Measurements from ENCODE around the gene EMID1. TPM values are rescaled to one million over a fixed set of nuclear protein-coding genes. Genes with fewer than 3 reads are reported as not detected.
"Not testable (repeated sequence)": the region's sequence is repeated elsewhere in the genome, so short reads cannot be mapped to it uniquely, and the experiment has no call there.

The EMID1 gene
- total RNA-seq, 2 donors from 2014 or later, result 0.33 to 0.51 TPM

DNA sequence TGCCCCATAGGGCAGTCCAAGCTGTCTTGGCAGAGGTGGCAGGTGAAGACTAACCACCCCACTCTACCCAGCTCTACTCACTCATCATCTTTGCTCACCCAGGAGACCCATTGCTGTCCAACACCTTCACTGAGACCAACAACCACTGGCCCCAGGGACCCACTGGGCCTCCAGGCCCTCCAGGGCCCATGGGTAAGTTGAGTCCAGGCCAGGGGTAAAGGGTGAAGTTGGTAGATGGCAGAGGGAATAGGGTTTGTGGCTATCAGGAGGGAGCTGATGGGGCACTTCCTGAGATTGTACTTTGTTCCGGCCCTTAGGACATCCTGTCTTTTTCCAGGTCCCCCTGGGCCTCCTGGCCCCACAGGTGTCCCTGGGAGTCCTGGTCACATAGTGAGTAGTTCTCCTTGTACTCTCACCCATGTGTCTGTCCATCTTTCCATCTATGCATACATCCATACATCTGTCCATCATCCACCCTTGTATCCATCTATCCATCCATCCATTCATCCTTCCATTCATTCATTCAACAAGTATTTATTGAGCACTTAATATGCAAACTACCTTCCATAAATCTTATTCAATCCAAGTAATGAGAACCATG, 27.7 kb downstream of the EMID1 start:
- Histone ChIP-seq H3K27me3 (no peaks in the 10 kb centered on the region), H3K4me3 (no peak overlapping the region), H3K27ac (no peak overlapping the region), H3K9me3 (no peaks in the 10 kb centered on the region), H3K36me3 (no peaks in the 10 kb centered on the region), H3K4me1 (peaks cover 0 to 6% of the 10 kb centered on the region in 2 donors)
- TF ChIP-seq, protein P1, sequence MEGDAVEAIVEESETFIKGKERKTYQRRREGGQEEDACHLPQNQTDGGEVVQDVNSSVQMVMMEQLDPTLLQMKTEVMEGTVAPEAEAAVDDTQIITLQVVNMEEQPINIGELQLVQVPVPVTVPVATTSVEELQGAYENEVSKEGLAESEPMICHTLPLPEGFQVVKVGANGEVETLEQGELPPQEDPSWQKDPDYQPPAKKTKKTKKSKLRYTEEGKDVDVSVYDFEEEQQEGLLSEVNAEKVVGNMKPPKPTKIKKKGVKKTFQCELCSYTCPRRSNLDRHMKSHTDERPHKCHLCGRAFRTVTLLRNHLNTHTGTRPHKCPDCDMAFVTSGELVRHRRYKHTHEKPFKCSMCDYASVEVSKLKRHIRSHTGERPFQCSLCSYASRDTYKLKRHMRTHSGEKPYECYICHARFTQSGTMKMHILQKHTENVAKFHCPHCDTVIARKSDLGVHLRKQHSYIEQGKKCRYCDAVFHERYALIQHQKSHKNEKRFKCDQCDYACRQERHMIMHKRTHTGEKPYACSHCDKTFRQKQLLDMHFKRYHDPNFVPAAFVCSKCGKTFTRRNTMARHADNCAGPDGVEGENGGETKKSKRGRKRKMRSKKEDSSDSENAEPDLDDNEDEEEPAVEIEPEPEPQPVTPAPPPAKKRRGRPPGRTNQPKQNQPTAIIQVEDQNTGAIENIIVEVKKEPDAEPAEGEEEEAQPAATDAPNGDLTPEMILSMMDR (IDR thresholded peaks at IDR 0.05), result no peak
- no peak for DNase-seq (ENCODE audit: low spot score)

DNA sequence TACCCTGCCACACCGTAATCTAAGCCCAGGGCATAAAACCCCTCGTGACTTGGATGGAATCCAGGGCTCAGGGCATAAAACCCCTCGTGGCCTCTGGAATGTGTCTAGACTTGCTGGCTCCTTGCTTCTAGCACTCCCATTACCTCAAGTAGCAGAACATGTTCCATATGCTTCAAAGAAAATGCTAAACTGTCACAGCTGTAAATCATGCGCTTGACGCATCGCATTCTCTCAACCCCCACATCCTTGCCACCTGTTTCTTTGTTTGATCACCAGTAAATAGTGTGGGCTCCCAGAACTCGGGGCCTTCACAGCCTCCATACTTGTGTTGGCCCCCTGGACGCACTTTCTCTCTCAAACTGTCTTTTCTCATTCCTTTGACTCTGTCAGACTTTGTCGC, 34.8 kb downstream of the EMID1 start:
- not testable (repeated sequence) for H3K36me3 ChIP-seq; DNase-seq (ENCODE audit: low spot score); H3K27me3 ChIP-seq; H3K27ac ChIP-seq; H3K4me3 ChIP-seq; H3K4me1 ChIP-seq
- peaks cover 0 to 25% of the 10 kb centered on the region in 2 donors for H3K9me3 ChIP-seq

DNA sequence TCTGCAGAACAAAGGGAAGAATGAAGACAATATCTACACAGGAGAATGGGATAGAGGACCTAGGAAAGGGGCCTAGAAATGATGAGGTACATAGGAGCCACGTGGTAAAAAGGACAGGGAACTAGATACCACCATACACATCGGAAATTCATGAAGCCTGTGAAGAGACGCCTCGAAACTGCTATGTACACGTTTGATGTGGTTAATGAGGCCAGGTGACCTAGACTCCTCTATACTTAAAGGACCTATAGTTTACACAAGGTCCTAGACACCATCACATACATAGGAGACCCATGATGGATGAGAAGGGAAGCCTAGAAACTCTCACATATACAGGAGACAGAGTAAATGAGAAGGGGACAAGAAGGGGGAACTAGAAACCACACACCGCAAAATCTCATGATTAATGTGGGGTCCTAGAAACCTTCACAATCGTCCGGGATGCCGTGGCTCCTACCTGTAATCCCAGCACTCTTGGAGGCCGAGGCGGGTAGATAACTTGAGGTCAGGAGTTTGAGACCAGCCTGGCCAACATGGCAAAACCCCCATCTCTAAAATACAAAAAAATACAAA, 38.3 kb downstream of the EMID1 start:
- no peaks in the 10 kb centered on the region for H3K36me3 ChIP-seq
- TF ChIP-seq, protein P1 (IDR thresholded peaks at IDR 0.05), result no peak
- no peak for DNase-seq (ENCODE audit: low spot score)
- H3K27ac ChIP-seq, result no peak overlapping the region
- no peaks in the 10 kb centered on the region for H3K27me3 ChIP-seq
- peaks cover 0 to 25% of the 10 kb centered on the region in 2 donors for H3K9me3 ChIP-seq
- no peaks in the 10 kb centered on the region for H3K4me1 ChIP-seq
- H3K4me3 ChIP-seq, result no peak overlapping the region

DNA sequence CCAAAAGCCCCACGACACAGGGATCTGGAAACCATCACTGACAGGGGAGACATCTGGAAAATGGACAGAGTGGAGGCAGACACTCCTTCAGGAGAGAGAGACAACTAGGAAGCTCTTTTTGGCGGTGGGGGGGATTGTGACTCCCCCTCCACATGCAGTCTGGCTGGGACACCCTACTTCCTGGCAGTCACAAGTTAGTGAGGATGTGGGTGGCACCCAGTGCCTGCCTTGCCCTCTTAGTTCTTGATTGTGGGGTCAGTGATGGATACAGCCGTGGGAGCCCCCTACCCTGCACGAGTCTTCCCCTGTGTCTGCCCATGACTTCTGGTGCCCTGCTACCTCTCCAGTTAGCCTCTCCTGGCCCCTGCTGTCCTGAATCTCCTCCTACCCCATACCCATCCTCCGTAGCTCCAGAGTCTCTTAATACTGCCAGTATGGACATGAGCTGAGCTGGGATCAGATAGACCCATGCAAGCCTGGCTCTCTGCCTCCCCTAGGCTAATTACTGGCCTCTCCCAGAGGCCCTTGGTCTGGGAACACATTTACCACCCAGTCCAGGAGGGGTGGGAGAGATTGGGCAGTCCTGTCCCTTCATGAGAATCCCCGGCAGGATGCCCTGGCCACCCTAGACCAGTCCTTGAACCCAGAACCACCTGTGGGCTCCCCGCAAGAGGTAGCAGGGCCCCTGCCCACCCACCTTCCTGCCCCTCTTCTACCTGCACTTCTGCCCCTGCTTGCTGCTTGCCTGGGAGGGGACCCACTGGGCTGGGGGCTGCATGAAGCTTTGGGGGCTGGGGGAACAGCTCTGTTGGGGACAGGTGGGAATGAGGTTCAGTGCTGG, 39.3 kb downstream of the EMID1 start:
- Histone ChIP-seq H3K9me3 (peaks cover 0 to 18% of the 10 kb centered on the region in 2 donors), H3K27me3 (no peaks in the 10 kb centered on the region), H3K4me1 (no peaks in the 10 kb centered on the region), H3K27ac (no peak overlapping the region), H3K36me3 (no peaks in the 10 kb centered on the region), H3K4me3 (no peak overlapping the region)
- no peak for DNase-seq (ENCODE audit: low spot score)
- TF ChIP-seq, protein P1 (IDR thresholded peaks at IDR 0.05), result no peak

DNA sequence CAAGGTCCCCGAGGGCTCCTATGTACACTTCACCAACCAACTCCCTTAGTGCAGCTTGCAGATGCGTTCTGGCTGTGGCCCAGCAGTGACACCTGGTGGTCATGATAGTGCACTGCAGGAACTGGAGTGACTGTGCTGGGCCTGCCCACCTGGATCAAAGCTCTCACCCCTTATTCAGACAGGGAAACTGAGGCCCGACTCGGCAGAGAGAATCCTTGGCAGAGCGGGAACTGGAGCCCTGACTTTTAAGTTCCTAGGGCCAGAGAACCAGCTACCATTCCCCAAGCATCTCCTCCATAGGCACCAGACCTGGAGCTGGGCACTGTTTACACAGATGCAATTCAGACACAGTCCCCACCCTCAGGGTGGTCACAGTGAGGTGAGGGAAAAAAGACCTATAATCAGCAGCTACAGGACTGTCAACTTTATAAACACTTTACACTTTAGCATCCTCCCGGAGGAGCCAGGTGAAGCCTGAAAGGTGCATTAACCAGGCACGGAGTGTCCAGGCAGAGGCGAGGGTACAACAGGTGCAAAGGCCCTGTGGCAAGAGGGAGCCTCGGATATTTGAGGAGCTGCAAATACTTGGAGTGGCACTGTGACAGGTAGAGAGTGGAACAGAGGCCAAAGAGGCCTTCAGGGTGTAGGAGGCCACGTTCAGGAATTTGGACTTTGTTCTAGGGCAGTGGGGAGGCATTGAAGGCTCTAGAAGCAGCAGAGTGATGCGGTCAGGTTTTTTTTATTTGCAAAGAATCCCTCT, 40.1 kb downstream of the EMID1 start:
- Histone ChIP-seq H3K4me1 (no peaks in the 10 kb centered on the region), H3K36me3 (no peaks in the 10 kb centered on the region), H3K4me3 (no peak overlapping the region), H3K27ac (no peak overlapping the region), H3K9me3 (peaks cover 0 to 17% of the 10 kb centered on the region in 2 donors), H3K27me3 (no peaks in the 10 kb centered on the region)
- TF ChIP-seq, protein P1 (IDR thresholded peaks at IDR 0.05), result peak; percentile 90 to 97
- DNase-seq (ENCODE audit: low spot score), result peak; percentile 78

DNA sequence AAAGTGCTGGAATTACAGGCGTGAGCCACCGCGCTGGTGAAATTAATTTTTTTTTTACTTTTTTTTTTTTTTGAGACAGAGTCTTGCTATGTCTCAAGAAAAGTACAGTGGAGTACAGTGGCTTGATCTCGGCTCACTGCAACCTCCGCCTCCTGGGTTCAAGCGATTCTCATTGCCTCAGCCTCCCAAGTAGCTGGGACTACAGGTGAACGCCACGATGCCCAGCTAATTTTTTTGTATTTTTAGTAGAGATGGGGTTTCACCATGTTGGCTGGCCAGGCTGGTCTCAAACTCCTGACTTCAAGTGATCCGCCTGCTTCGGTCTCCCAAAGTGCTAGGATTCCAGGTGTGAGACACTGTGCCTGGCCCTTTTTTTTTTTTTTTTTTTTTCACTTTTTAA, 42.2 kb downstream of the EMID1 start:
- H3K27ac ChIP-seq; H3K36me3 ChIP-seq; H3K9me3 ChIP-seq; H3K4me1 ChIP-seq; H3K27me3 ChIP-seq; H3K4me3 ChIP-seq; DNase-seq (ENCODE audit: low spot score): not testable (repeated sequence)
